Inferior parietal cortex (tissue), 1 donor: ENCODE measurements around the gene FXYD3.
"Not testable (repeated sequence)": the region's sequence is repeated elsewhere in the genome, so short reads cannot be mapped to it uniquely, and the experiment has no call there.

Experiments used
- DNase-seq: peaks from one replicate; pipeline ENCODE4 v3.0.0-alpha.2; 2016; ENCODE audit errors: extremely low spot score

The FXYD3 gene

DNA sequence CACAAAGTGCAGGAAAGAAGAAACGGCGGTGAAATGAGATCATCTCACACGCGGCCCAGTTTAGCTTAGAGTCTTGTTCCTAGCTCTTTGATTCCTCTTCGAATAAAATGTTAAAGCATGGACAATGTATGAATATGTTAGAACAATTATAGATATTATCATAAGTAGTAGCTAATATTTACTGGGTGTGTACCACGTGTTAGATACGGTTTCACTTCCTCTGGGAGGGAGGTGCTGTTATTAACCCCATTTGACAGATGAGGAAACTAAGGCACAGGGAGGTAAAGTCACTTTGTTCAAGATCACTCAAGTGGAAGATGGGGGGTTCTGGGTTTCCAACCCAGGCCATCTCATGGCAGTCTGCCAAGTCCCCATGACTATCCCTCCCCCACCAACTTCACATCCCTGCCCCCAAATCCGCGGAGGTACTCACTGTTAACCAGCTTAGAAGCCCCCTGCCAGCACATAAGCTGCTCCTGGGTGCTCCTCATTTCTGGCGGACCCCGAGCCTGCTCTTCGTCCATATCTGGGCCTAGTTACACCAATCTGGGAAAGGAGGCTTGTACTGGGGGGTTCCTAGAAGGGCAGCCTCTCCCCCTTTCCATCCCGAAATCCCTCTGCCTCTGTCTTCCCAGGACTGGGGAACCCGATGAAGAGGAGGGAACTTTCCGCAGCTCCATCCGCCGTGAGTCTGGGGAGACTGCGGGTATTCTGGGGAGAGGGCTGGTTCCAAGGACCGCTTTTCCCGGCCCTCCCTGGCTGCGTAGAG is 26.4 kb downstream of the FXYD3 start:
- DNase-seq, result no peak

DNA sequence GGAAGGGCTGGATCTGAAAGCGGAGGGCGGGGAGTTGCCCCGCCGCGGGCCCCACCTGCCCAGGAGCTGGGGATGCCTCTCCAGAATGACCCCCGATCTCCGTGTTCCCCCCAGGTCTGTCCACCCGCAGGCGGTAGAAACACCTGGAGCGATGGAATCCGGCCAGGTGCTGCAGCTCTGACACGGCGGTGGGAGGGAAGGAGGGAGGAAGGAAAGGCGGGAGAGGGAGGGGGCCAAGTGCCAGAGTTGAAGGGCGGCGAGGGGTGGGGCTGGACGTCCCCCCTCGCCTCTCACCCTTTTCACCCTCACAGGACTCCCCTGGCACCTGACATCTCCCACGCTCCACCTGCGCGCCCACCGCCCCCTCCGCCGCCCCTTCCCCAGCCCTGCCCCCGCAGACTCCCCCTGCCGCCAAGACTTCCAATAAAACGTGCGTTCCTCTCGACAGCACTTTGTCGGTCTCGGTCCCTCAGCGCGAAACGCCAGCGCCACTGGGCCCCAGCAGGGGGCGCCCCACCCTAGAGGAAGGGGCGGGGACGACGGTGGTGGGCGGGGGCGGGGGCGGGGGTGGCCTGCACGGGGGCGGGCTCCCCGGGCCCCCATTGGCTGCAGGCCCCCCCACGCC is 27.1 kb downstream of the FXYD3 start:
- no peak for DNase-seq

DNA sequence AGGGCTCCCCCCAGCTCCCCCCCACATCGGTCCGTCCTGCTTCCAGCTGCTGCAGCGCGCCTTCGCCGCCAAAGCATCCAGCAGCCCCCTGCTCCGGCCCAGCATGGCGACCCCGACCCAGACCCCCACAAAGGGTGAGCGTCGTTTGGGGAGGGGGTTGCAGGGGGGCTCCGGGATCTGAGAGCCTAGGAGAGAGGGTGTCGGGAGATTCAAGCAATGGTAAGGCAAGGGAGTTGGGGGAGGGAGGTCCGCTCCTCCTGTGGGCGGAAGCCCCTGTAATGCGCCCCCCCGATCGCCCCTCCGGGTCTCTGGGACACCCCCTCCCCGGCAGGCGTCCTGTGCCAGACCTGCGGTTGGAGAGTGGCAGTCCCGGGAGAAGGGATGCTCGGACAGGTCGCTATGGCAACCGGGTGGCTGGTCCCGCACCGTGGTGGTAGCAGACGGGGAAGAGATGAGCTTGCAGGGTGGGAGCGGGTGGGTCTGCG is 27.6 kb downstream of the FXYD3 start, which contains the start of gene FXYD7:
TSS of gene FXYD7 (plus strand) at position 25 of the 485 bp plus-strand sequence. CDS start at position 104, 79 bp downstream.
- DNase-seq, result no peak

DNA sequence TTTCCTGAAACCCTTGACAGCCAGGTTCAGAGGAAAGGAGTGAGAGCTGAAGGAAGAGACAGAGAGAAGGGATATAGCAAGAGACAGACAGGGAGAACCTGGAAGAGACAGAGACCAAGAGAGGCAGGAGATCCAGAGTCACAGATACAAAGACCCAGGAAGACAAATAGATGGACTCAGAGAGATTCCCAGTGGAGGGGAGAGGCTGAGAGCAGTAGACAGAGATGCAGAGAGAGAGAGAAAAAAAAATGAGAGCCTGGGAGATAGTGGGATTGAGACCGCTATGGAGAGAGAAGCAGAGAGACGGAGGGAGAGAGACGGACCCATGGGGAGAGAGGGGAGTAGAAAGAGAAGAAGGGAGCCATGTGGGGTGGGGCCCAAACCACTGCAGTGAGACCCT is 28.2 kb downstream of the FXYD3 start:
- DNase-seq, result no peak

DNA sequence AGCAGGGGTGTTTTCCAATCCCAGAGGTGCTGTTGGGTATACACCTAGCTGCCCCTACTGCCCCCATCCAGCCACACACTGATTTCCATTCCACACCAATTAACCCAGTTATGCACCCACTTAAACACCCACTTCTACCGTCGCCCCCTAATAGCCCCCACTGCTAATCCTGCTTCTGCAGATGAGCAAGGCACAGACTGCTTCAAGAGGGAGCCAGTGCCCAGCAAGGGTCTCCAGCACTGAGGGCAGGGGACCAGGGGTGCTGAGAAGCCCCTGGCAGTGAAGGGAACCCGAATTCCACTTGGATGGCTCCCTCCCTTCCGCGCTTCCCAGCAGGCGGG is 28.6 kb downstream of the FXYD3 start:
- DNase-seq, result no peak

DNA sequence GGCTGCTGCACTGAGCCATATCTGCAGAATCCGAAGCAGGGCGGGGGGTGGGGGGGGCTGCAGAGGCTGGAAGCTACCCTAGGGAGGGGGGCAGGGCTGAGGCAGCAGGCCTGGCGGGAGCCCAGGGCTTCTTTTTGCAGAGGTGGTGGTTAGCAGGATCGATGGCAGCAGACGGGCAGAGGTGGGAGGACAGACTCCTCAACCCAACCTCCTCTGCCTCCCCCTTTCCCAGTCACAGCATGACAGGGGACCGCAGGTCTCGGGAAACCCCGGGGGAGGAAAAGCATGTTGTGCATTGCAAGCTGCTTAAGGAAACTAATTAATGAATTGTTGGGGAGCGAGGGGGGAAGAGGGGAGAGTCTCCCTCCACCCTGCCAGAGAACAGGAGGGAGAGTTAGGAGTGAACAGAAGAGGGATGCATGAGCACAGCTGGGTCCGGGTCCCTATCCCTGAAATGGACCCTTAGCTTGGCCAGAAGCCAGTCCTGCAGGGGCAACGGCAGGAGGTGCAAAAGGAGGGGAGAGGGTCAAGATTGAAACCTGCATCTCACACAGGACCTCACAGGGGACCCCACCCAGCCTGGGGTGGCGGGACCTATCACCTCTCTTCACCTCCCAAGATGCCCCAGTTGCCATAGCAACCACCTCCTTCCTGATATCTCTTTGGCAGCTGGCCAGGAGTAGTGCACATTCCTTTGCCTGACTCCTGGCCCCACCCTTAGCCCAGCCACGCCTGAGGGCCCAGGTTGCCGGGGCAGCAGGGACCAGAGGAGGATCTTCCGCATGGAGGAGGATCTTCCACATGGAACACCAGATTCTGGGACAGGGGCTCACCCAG is 29.2 kb downstream of the FXYD3 start:
- DNase-seq, result no peak

DNA sequence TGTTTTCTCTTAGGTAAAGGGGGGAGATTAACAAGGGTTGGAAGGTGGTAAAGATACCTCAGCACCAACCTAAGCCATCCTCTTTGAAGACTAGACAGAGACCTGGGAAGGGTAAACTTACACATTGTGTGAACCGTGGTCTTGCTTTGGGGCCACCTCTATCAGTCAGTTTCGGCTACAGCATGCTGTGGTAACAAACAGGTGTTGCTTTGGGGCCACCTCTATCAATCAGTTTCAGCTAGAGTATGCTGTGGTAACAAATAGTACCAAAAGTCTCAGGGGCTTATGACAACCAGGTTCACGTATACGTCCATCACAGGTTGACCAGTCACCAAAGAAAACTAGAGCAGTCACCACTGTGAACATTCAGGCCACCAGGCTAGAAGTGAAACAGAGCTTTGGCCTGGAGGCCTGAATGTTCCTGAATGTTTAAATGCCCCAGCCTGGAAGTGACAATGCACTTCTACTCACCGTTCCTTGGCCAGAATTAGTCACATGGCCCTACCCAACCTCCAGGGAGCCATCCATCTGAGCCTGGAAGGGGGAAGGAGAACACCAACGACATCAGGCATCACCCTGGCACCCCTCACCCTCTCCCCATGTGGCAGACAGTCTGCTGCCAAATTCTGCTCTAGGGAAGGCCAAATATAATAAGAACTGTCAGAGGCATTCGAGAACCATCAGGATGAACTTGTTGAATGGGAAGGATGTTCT is 31.3 kb downstream of the FXYD3 start:
- no peak for DNase-seq

- DNase-seq, result no peak
These were observed 33.8 kb downstream of the FXYD3 start for GRCh38 chr19:35149463-35149862.

DNA sequence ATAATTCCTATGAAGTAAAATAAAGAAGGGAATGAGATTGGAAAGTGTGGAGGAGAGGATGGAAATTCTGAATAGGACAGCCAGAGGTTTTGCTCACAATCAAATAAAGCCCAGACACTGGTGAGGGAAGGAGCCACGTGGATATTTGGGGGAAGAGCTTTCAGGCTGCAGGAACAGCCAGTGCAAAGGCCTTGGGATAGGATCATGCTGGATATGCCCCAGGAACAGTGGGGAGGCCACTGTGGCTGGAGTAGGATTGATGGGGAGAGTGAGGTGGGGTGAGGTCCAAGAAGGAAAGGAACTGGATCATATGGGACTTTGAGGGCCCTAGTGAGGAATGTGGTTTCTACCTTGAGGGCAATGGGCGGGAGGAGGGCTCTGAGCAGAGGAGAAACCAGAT is 34.8 kb downstream of the FXYD3 start:
- no peak for DNase-seq

GRCh38 chr19:35151273-35152065 is 35.8 kb downstream of the FXYD3 start:
- no peak for DNase-seq

- DNase-seq, result not testable (repeated sequence)
These were observed 37.5 kb downstream of the FXYD3 start for GRCh38 chr19:35153129-35153522.

DNA sequence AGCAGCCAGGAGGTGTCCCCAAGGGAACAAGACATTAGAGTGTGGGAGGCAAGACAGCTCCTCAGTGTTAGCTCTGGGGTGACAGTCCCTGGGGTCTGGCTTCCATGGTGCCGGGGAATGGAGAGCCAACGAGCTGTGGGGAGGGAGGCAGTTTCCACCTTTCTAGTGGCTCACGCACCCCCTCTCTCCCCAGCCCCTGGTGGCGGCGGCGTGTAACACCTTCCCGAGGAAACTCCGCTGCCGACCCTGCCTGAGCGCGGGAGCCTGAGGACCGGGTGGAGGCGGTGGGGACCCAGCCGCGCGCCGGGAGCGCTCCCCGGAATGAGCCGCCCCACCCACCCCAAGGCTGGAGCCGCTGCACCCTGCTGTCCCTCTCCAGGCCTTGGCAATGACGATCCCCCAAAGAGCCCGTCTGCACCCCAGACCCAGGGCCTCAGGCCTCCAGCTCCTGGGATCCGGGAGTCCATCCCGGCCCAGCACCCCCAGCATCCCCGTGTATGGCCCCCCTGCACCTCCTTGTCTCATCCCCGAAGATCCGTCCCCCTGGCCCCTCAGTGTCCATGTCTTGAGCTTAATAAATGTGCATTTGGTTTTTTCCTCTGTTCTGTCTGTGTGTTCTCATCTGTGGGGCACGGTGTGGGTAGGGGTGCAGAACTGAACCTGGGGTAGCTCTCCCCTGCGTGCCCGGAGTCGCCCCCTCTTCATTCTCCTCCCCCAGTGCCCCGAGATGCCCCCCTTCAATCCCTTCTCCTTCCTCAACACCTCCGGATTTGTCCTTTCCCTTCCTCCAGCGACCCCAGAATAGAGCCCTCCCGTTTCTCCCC is 38.3 kb downstream of the FXYD3 start:
- DNase-seq, result no peak

DNA sequence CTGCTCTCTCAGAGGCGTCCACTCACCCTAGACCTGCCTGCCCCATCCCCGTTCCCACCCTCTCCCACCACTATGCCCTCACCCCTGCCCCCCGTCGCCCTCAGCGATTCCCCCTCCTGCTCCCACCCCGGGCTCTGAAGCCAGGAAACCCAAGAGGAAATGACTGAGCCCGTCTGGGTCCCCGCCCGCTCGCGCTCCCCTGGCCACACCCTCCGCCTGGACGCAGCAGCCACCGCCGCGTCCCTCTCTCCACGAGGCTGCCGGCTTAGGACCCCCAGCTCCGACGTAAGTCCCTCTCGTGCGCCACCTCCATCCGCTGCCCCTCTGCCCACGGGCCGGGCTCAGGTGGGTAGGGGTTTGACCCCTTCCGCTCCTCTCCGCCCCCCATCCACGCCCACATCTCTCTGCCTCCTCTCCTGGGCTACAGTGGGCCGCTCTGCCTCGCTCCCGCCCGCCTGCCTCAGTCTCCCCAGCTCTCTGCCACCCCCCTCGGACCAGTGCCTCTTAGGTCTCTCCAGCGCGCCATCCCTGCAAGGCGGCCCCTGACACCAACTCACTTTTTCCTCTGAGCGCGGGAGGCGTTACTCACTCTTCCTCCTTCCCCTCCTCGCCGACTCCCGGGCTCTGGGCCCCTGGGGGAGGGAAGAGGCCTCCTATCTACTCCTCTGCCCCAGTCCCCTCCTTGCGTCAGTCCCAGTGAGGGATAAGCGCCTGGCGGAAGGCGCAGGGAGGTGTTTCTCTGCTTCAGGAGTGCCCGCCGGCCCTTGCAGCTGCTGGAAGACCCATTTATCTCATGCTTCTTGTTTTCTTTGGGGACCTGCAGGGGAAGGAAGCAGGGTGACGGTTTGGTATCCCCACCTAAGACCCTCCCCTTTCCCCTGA is 39.1 kb downstream of the FXYD3 start, which contains the start of gene FXYD5:
TSS of gene FXYD5 (plus strand) at position 211 of the 882 bp plus-strand sequence. CDS start 816 bp downstream, outside the sequence.
- DNase-seq, result no peak

GRCh38 chr19:35155441-35155840 is 39.8 kb downstream of the FXYD3 start:
- DNase-seq, result no peak

DNA sequence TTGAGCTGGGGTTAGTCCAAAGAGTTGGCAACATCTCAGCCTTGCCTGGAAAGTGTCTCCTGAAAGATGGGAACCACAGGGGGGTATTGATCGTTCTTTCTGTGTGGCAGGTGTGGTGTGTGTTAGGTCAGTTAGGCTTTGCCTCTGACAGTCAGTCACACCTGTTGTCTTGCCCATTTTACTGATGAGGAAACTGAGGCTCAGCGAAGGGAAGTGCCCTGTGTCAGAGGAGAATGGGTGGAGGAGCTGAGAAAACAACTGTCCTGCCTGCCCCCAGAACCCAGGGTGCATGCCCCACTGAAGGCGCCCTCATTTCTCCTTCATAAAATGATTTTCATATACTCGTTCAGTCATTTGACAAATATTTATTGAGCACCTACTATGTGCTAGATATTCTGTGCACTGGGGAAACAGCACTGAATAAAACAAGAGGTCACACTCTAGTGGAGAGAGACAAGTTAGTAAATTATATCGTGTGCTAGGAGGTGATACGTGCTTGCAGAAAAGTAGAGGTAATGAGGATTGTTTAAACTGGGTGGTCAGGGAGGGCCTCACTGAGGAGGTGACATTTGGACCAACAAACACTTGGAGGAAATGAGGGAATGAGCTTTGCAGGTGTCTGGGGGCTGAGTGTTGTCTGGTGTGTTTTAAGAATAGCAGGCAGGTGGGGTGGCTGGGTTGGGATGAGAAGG is 40.5 kb downstream of the FXYD3 start:
- DNase-seq, result no peak

- DNase-seq, result no peak
These were observed 41.0 kb downstream of the FXYD3 start for GRCh38 chr19:35156673-35157014.

- no peak for DNase-seq
These were observed 41.8 kb downstream of the FXYD3 start for GRCh38 chr19:35157431-35157830.

DNA sequence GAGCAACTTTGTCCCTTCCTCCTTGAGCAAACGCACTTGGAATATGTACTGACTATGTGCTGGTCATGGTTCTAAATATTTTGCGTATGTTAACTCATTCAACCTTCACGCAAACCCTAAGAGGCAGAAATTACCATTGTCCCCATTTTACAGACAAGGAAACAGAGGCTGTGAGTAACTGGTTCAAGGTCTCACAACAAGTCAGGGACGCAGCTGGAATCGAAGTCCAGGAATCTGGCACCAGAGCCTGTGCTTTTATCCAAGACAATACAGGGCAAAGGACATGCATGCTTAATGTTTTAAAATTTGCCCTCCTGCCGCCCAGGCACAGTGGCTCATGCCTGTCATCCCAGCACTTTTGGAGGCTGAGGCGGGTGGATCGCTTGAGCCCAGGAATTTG is 44.0 kb downstream of the FXYD3 start:
- DNase-seq, result no peak
